Tibial nerve (tissue), 4 donors: Measurements from ENCODE around the gene NACC1. TPM values are rescaled to one million over a fixed set of nuclear protein-coding genes. Genes with fewer than 3 reads are reported as not detected.

Experiments used
- DNase-seq, 2 donors: peaks; one replicate each; pipeline ENCODE4 v3.0.0-alpha.2; 2019; ENCODE audit warnings: low spot score in 2 of 2
- H3K27ac ChIP-seq, 4 donors: fragments of 200-600 bp; sonication (generic) in 3 of 4; one replicate each; pipeline ENCODE4 v1.5.1; 2017 to 2019; ENCODE audit warnings: mild to moderate bottlenecking in 1 of 4
- H3K27me3 ChIP-seq, 2 donors: fragments of 200-600 bp; sonication (generic) in 1 of 2; one replicate each; pipeline versions ENCODE4 v1.5.1 to v1.6.0; 2017 to 2019
- H3K36me3 ChIP-seq, 3 donors: fragments of 200-600 bp; sonication (generic); one replicate each; pipeline ENCODE4 v1.5.1; 2018 to 2019
- H3K4me1 ChIP-seq, 4 donors: fragments of 200-600 bp; sonication (generic) in 3 of 4; one replicate each; pipeline ENCODE4 v1.5.1; 2017 to 2019
- H3K4me3 ChIP-seq, 4 donors: fragments of 200-600 bp; sonication (generic) in 3 of 4; one replicate each; pipeline ENCODE4 v1.5.1; 2017 to 2019; ENCODE audit warnings: mild to moderate bottlenecking in 1 of 4, moderate library complexity in 1 of 4
- H3K9me3 ChIP-seq, 4 donors: fragments of 200-600 bp; sonication (generic) in 3 of 4; one replicate each; pipeline ENCODE4 v1.5.1; 2017 to 2019
- CTCF ChIP-seq, 5 experiments: fragments of 200-600 bp in 3 of 5; fragments of 450-650 bp in 2 of 5; sonication (generic) in 3 of 5; IDR thresholded peaks; one replicate each; pipeline ENCODE4 v1.5.1; 2016 to 2019; ENCODE audit warnings: antibody characterized with exemption in 5 of 5, mild to moderate bottlenecking in 3 of 5, moderate library complexity in 2 of 5
- EP300 ChIP-seq, 2 donors: sonication (generic); formaldehyde crosslinking; IDR thresholded peaks; one replicate each; pipeline ENCODE4 v1.6.1; 2017; ENCODE audit warnings: antibody characterized with exemption in 2 of 2, mild to moderate bottlenecking in 1 of 2
- POLR2A ChIP-seq, 2 donors: fragments of 450-650 bp; IDR thresholded peaks; one replicate each; pipeline ENCODE4 v1.6.1; 2017; ENCODE audit warnings: antibody characterized with exemption in 2 of 2, mild to moderate bottlenecking in 2 of 2, moderate library complexity in 2 of 2
- WGBS, 2 donors: methylation state at CpG; one replicate each; pipeline ENCODE4 v1.1.5; 2018; 5-methylcytosine and 5-hydroxymethylcytosine counted together
- total RNA-seq, 4 donors: library from RNA; depleted of rRNA; stranded (reverse); fragments of >200 nt; gene quantifications; one replicate each; pipeline ENCODE4 v1.1.0, GENCODE V29; 2016

Gene NACC1
- total RNA-seq, 4 donors from 2014 or later: 15.3 to 37.1 (median 25.8) TPM

DNA sequence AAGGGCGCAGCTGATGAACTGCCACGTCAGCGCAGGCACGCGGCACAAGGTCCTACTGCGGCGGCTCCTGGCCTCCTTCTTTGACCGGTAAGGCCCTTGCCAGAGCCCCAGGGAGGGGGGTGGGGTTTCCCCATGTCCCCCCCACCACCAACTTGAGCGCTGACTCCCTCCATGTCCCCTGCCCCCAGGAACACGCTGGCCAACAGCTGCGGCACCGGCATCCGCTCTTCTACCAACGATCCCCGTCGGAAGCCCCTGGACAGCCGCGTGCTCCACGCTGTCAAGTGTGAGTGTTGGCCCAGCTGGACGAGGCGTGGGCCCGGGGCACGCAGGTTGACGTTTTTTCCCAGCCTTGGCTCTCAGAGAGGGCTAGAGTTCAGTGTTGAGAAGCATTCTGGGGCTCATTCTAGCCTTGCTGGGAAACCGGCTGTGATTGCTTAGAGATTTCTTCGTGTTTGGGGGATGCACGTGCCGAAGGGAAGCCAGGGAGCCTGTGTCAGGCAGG is 19.3 kb downstream of the NACC1 start:
- TF ChIP-seq POLR2A (IDR thresholded peaks at IDR 0.05) (no peak), CTCF (IDR thresholded peaks at IDR 0.05) (no peak), EP300 (IDR thresholded peaks at IDR 0.05) (no peak)
- no peak overlapping the region for H3K27ac ChIP-seq
- peaks cover 0 to 5% (median 0%) of the 10 kb centered on the region in 4 donors for H3K4me1 ChIP-seq
- H3K4me3 ChIP-seq: no peak overlapping the region
- WGBS, 2 donors: 82 to 92% methylated on average over 17 to 28 of the region's 28 CpGs
- H3K27me3 ChIP-seq: no peaks in the 10 kb centered on the region
- no peaks in the 10 kb centered on the region for H3K9me3 ChIP-seq
- H3K36me3 ChIP-seq: peaks cover 0 to 63% (median 5%) of the 10 kb centered on the region in 3 donors
- no peak for DNase-seq

DNA sequence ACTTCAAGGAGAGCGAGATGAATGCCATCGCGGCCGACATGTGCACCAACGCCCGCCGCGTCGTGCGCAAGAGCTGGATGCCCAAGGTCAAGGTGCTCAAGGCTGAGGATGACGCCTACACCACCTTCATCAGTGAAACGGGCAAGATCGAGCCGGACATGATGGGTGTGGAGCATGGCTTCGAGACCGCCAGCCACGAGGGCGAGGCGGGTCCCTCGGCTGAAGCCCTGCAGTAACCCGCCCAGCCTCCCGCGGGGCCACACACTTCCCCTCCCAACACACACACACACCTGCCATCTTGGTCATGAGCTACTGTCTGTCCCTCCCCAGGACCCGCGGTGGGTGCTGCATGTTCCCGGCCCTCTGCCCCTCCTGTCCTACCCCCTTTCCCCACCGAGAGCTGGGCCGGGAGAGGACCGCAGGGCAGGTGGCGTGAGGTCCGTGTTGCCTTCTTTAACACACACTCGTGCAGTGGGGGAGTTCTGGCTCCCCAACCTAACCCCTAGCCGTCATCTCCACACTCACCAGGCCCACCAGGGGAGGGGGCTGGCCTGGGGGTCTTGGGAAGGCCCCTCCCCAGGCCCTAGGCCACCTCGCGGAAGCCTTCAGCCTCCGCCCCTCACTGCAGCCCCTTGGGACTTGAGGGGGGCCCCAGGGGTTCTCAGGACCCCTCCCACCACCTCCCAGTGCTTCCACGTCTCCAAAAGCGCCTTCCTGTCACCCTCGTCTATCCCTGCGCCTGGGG is 20.3 kb downstream of the NACC1 start:
- Histone ChIP-seq H3K9me3 (no peaks in the 10 kb centered on the region), H3K27me3 (no peaks in the 10 kb centered on the region), H3K36me3 (peaks cover 0 to 73% (median 5%) of the 10 kb centered on the region in 3 donors), H3K27ac (no peak overlapping the region), H3K4me1 (peaks cover 0 to 5% (median 0%) of the 10 kb centered on the region in 4 donors), H3K4me3 (no peak overlapping the region)
- TF ChIP-seq POLR2A (IDR thresholded peaks at IDR 0.05): no peak
- no peak for TF ChIP-seq EP300 (IDR thresholded peaks at IDR 0.05)
- no peak for TF ChIP-seq CTCF (IDR thresholded peaks at IDR 0.05)
- 85 to 91% methylated on average over 34 to 39 of the region's 40 CpGs for WGBS, 2 donors
- DNase-seq: no peak

DNA sequence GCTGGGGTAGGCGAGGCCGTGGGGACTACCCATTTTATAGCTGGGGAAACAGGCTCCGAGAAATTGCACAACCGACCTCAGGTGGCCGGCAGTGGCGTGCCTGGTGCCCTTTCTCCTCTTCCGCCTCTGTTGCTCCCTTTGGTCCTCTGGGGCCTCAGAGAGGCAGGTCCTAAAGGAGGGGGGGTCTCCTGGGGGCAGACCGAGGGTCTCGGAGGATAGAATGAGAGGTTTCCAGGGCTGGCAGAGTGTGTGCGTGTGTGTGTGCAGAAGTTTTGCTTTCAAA is 20.8 kb downstream of the NACC1 start:
- Histone ChIP-seq H3K4me3 (no peak overlapping the region), H3K27me3 (no peaks in the 10 kb centered on the region), H3K36me3 (peaks cover 0 to 78% (median 5%) of the 10 kb centered on the region in 3 donors), H3K27ac (no peak overlapping the region), H3K4me1 (peaks cover 0 to 5% (median 0%) of the 10 kb centered on the region in 4 donors), H3K9me3 (no peaks in the 10 kb centered on the region)
- no peak for TF ChIP-seq CTCF (IDR thresholded peaks at IDR 0.05)
- no peak for TF ChIP-seq POLR2A (IDR thresholded peaks at IDR 0.05)
- no peak for TF ChIP-seq EP300 (IDR thresholded peaks at IDR 0.05)
- no peak for DNase-seq
- 70 to 78% methylated on average over 10 of the region's 10 CpGs for WGBS, 2 donors

- TF ChIP-seq EP300 (IDR thresholded peaks at IDR 0.05) (no peak), POLR2A (IDR thresholded peaks at IDR 0.05) (no peak), CTCF (IDR thresholded peaks at IDR 0.05) (no peak)
- Histone ChIP-seq H3K27ac (no peak overlapping the region), H3K27me3 (no peaks in the 10 kb centered on the region), H3K4me3 (no peak overlapping the region), H3K36me3 (peaks cover 0 to 84% (median 5%) of the 10 kb centered on the region in 3 donors), H3K9me3 (no peaks in the 10 kb centered on the region), H3K4me1 (peaks cover 0 to 11% (median 0%) of the 10 kb centered on the region in 4 donors)
- DNase-seq: no peak
- 66 to 70% methylated on average over 9 to 10 of the region's 11 CpGs for WGBS, 2 donors
Measured at GRCh38 chr19:13139633-13140311, 21.7 kb downstream of the NACC1 start.
